Astrocyte (in vitro differentiated cells and primary cell): Measurements from ENCODE around the gene ABCA12. TPM values are rescaled to one million over a fixed set of nuclear protein-coding genes. Genes with fewer than 3 reads are reported as not detected.

Source experiments
- DNase-seq: peaks from one replicate; pipeline ENCODE4 v3.0.0-alpha.2; 2010; ENCODE audit warnings: low read depth
- FAIRE-seq: peaks from 2 replicates; lab custom pipeline; 2011; peaks lifted over from hg19 to GRCh38; lab: Jason Lieb, UNC
- H2AFZ ChIP-seq: 2 replicates; pipeline ENCODE4 v1.6.0; 2012; ENCODE audit warnings: low read depth, low read length, inconsistent platforms
- H3K27ac ChIP-seq: 2 replicates; pipeline ENCODE4 v1.5.1; 2011; ENCODE audit warnings: low read depth, low read length, inconsistent platforms
- H3K27me3 ChIP-seq: 2 replicates; pipeline ENCODE4 v1.6.0; 2011; ENCODE audit warnings: low read length, inconsistent platforms; ENCODE audit not compliant: insufficient read depth
- H3K36me3 ChIP-seq: 2 replicates; pipeline ENCODE4 v1.5.1; 2011; ENCODE audit warnings: low read length, inconsistent platforms; ENCODE audit not compliant: insufficient read depth
- H3K4me1 ChIP-seq: 2 replicates; pipeline ENCODE4 v1.5.1; 2011; ENCODE audit warnings: low read length, inconsistent platforms; ENCODE audit not compliant: insufficient read depth
- H3K4me2 ChIP-seq: 2 replicates; pipeline ENCODE4 v1.6.0; 2012; ENCODE audit warnings: low read length, inconsistent platforms
- H3K4me3 ChIP-seq: 2 replicates; pipeline ENCODE4 v1.5.1; 2011; ENCODE audit warnings: low read depth, mild to moderate bottlenecking, low read length, inconsistent platforms; ENCODE audit not compliant: insufficient read depth
- H3K79me2 ChIP-seq: 2 replicates; pipeline ENCODE4 v1.6.0; 2012; ENCODE audit warnings: mild to moderate bottlenecking, low read length, inconsistent platforms; ENCODE audit not compliant: insufficient read depth
- H3K9ac ChIP-seq: 2 replicates; pipeline ENCODE4 v1.6.0; 2012; ENCODE audit warnings: mild to moderate bottlenecking, low read length, inconsistent platforms
- H3K9me3 ChIP-seq: 2 replicates; pipeline ENCODE4 v1.5.1; 2012; ENCODE audit warnings: low read depth, mild to moderate bottlenecking, low read length, inconsistent platforms; ENCODE audit not compliant: insufficient read depth
- H4K20me1 ChIP-seq: 2 replicates; pipeline ENCODE4 v1.6.0; 2012; ENCODE audit warnings: low read length, inconsistent platforms; ENCODE audit not compliant: insufficient read depth
- H3K27ac Mint-ChIP-seq: one replicate; pipeline ENCODE4 v1.8.0; 2021; ENCODE audit warnings: mild to moderate bottlenecking, mixed read lengths; ENCODE audit not compliant: unreplicated experiment
- H3K27me3 Mint-ChIP-seq: one replicate; pipeline ENCODE4 v1.8.0; 2021; ENCODE audit warnings: low read depth, mixed read lengths; ENCODE audit not compliant: unreplicated experiment
- H3K36me3 Mint-ChIP-seq: one replicate; pipeline ENCODE4 v1.8.0; 2021; ENCODE audit warnings: low read depth, mixed read lengths; ENCODE audit not compliant: unreplicated experiment
- H3K4me1 Mint-ChIP-seq: one replicate; pipeline ENCODE4 v1.8.0; 2021; ENCODE audit warnings: low read depth, mixed read lengths; ENCODE audit not compliant: unreplicated experiment
- H3K4me3 Mint-ChIP-seq: one replicate; pipeline ENCODE4 v1.8.0; 2021; ENCODE audit warnings: mild to moderate bottlenecking, moderate library complexity, mixed read lengths; ENCODE audit not compliant: unreplicated experiment
- H3K9me3 Mint-ChIP-seq: one replicate; pipeline ENCODE4 v1.8.0; 2021; ENCODE audit warnings: mild to moderate bottlenecking, mixed read lengths; ENCODE audit not compliant: unreplicated experiment
- CTCF ChIP-seq: IDR thresholded peaks from 2 replicates; pipeline ENCODE4 v1.5.1; 2011; ENCODE audit warnings: low read depth, mild to moderate bottlenecking, inconsistent platforms, low read length, moderate library complexity; ENCODE audit not compliant: insufficient read depth
- EZH2 ChIP-seq: IDR thresholded peaks from 2 replicates; pipeline ENCODE4 v1.6.1; 2012; ENCODE audit warnings: mild to moderate bottlenecking, low read length, inconsistent platforms; ENCODE audit not compliant: insufficient read depth
- total RNA-seq: library from RNA; stranded (reverse); gene quantifications from 2 replicates; pipeline ENCODE4 v1.2.1, GENCODE V29; 2021

ABCA12 gene
- total RNA-seq, 1 donor from 2014 or later = 4.4 TPM

- no peaks in the 10 kb centered on the region for H3K36me3 Mint-ChIP-seq
- no peaks in the 10 kb centered on the region for H3K27me3 Mint-ChIP-seq
- FAIRE-seq (no peak), DNase-seq (peak; percentile 14)
- Histone ChIP-seq H4K20me1 (no peaks in the 10 kb centered on the region), H3K27ac (no peak overlapping the region), H3K4me3 (no peak overlapping the region), H3K9me3 (no peaks in the 10 kb centered on the region), H3K4me1 (no peaks in the 10 kb centered on the region), H3K36me3 (no peaks in the 10 kb centered on the region), H2AFZ (no peak overlapping the region), H3K4me2 (no peak overlapping the region), H3K27me3 (no peaks in the 10 kb centered on the region), H3K9ac (no peak overlapping the region), H3K79me2 (no peaks in the 10 kb centered on the region)
- no peaks in the 10 kb centered on the region for H3K4me1 Mint-ChIP-seq
- TF ChIP-seq CTCF (no peak), EZH2 (no peak)
- H3K9me3 Mint-ChIP-seq = no peaks in the 10 kb centered on the region
- no peak overlapping the region for H3K27ac Mint-ChIP-seq
- no peak overlapping the region for H3K4me3 Mint-ChIP-seq
Measured at GRCh38 chr2:214934006-214934405, 204.4 kb downstream of the ABCA12 start.

GRCh38 chr2:214904634-214905033 is 233.8 kb downstream of the ABCA12 start:
- Histone ChIP-seq H4K20me1 (no peaks in the 10 kb centered on the region), H3K36me3 (no peaks in the 10 kb centered on the region), H3K79me2 (no peaks in the 10 kb centered on the region), H3K4me3 (no peak overlapping the region), H3K9ac (no peak overlapping the region), H3K4me1 (no peaks in the 10 kb centered on the region), H3K9me3 (no peaks in the 10 kb centered on the region), H3K27ac (no peak overlapping the region), H3K27me3 (no peaks in the 10 kb centered on the region), H2AFZ (no peak overlapping the region), H3K4me2 (no peak overlapping the region)
- FAIRE-seq (no peak), DNase-seq (no peak)
- H3K27me3 Mint-ChIP-seq = no peaks in the 10 kb centered on the region
- TF ChIP-seq CTCF (no peak), EZH2 (no peak)
- no peaks in the 10 kb centered on the region for H3K36me3 Mint-ChIP-seq
- H3K4me1 Mint-ChIP-seq = peaks cover 3% of the 10 kb centered on the region
- no peak overlapping the region for H3K27ac Mint-ChIP-seq
- no peaks in the 10 kb centered on the region for H3K9me3 Mint-ChIP-seq
- no peak overlapping the region for H3K4me3 Mint-ChIP-seq

- FAIRE-seq = no peak
- no peak for DNase-seq
- H3K27me3 Mint-ChIP-seq = no peaks in the 10 kb centered on the region
- Histone ChIP-seq H3K27ac (no peak overlapping the region), H3K4me2 (no peak overlapping the region), H4K20me1 (no peaks in the 10 kb centered on the region), H3K79me2 (no peaks in the 10 kb centered on the region), H3K9me3 (no peaks in the 10 kb centered on the region), H3K27me3 (no peaks in the 10 kb centered on the region), H3K36me3 (no peaks in the 10 kb centered on the region), H3K4me1 (no peaks in the 10 kb centered on the region), H2AFZ (no peak overlapping the region), H3K9ac (no peak overlapping the region), H3K4me3 (no peak overlapping the region)
- TF ChIP-seq EZH2 = no peak
- no peak for TF ChIP-seq CTCF
- H3K4me3 Mint-ChIP-seq = no peak overlapping the region
- peaks cover 3% of the 10 kb centered on the region for H3K4me1 Mint-ChIP-seq
- no peaks in the 10 kb centered on the region for H3K9me3 Mint-ChIP-seq
- H3K27ac Mint-ChIP-seq = no peak overlapping the region
- H3K36me3 Mint-ChIP-seq = no peaks in the 10 kb centered on the region
Measured at GRCh38 chr2:214904176-214904575, 234.2 kb downstream of the ABCA12 start.
